Natural killer cell (primary cell): Measurements from ENCODE around the gene NIFK. TPM values are rescaled to one million over a fixed set of nuclear protein-coding genes. Genes with fewer than 3 reads are reported as not detected.
A peak's percentile ranks its signal among the peaks of the same experiment; 100 is the strongest.

ENCODE experiments used
- ATAC-seq, 3 donors: fragments of 150-1000 bp in 2 of 3; fragments of 200-7000 bp in 1 of 3; cut with Tn5 transposase; 1 replicate in 1 of 3; 2 replicates in 2 of 3; pipeline ENCODE4 v1.10.0; 2021; ENCODE audit warnings: mild to moderate bottlenecking in 2 of 3, moderate library complexity in 2 of 3
- DNase-seq, 2 donors: peaks; one replicate each; pipeline versions ENCODE4 v3.0.0 to v3.0.0-alpha.2; 2013 to 2021; ENCODE audit warnings: mixed read lengths in 1 of 2
- H3K27ac ChIP-seq: one replicate; pipeline ENCODE4 v1.5.1; 2013; ENCODE audit warnings: mild to moderate bottlenecking, low read length
- H3K27me3 ChIP-seq: one replicate; pipeline ENCODE4 v1.6.1; 2013; ENCODE audit warnings: low read length; ENCODE audit not compliant: control insufficient read depth, insufficient read depth
- H3K36me3 ChIP-seq: one replicate; pipeline ENCODE4 v1.6.1; 2013; ENCODE audit warnings: low read length; ENCODE audit not compliant: control insufficient read depth, insufficient read depth
- H3K4me1 ChIP-seq: one replicate; pipeline ENCODE4 v1.6.1; 2013; ENCODE audit warnings: low read length; ENCODE audit not compliant: control insufficient read depth, insufficient read depth
- H3K4me3 ChIP-seq: one replicate; pipeline ENCODE4 v1.5.1; 2013; ENCODE audit warnings: low read length
- H3K9me3 ChIP-seq: one replicate; pipeline ENCODE4 v1.6.1; 2013; ENCODE audit warnings: low read length; ENCODE audit not compliant: control insufficient read depth, insufficient read depth
- H3K27ac Mint-ChIP-seq, 2 donors: one replicate each; pipeline ENCODE4 v1.8.0; 2022; ENCODE audit warnings: mild to moderate bottlenecking in 2 of 2, mixed read lengths in 2 of 2, moderate library complexity in 1 of 2
- H3K27me3 Mint-ChIP-seq, 2 donors: one replicate each; pipeline ENCODE4 v1.8.0; 2022; ENCODE audit warnings: low read depth in 2 of 2, mixed read lengths in 2 of 2
- H3K36me3 Mint-ChIP-seq: one replicate; pipeline ENCODE4 v1.8.0; 2022; ENCODE audit warnings: mixed read lengths
- H3K4me1 Mint-ChIP-seq, 2 donors: one replicate each; pipeline ENCODE4 v1.8.0; 2022; ENCODE audit warnings: mixed read lengths in 2 of 2
- H3K4me3 Mint-ChIP-seq: one replicate; pipeline ENCODE4 v1.8.0; 2022; ENCODE audit warnings: mild to moderate bottlenecking, moderate library complexity, mixed read lengths
- H3K9me3 Mint-ChIP-seq, 2 donors: one replicate each; pipeline ENCODE4 v1.8.0; 2022; ENCODE audit warnings: mixed read lengths in 2 of 2
- CTCF ChIP-seq: fragments of 200-600 bp; IDR thresholded peaks from one replicate; pipeline ENCODE4 v1.8.0; 2022; ENCODE audit warnings: antibody characterized with exemption
- WGBS: methylation state at CpG from one replicate; pipeline ENCODE4 v1.1.7; 2013; ENCODE audit warnings: missing lambda C conversion rate; ENCODE audit not compliant: insufficient coverage; 5-methylcytosine and 5-hydroxymethylcytosine counted together
- intact Hi-C: fragments of 100-400 bp; cut with micrococcal nuclease; formaldehyde crosslinking; loops from one replicate; pipeline ENCODE4 v1.14.2; 2022
- total RNA-seq, 4 donors: library from RNA; stranded (reverse); fragments of 120-200 nt in 1 of 4; gene quantifications; one replicate each; pipeline versions ENCODE4 v1.2.3 to v1.2.4, GENCODE V29; 2013 to 2022

The NIFK gene
- total RNA-seq, 3 donors from 2014 or later (not counting 1 experiment from before 2014, with no cell fraction given), result 32.7 to 37.7 (median 33.5) TPM

- H3K9me3 Mint-ChIP-seq, result no peaks in the 10 kb centered on the region
- Histone ChIP-seq H3K27ac (peak overlapping the region; percentile 88), H3K27me3 (no peaks in the 10 kb centered on the region), H3K36me3 (no peaks in the 10 kb centered on the region), H3K4me1 (peaks cover 29% of the 10 kb centered on the region), H3K9me3 (no peaks in the 10 kb centered on the region), H3K4me3 (peak overlapping the region; percentile 25)
- DNase-seq, result peak; percentile 86 to 92
- H3K27ac Mint-ChIP-seq, result peak overlapping the region; percentile 97
- peaks cover 37 to 39% of the 10 kb centered on the region in 2 donors for H3K4me1 Mint-ChIP-seq
- H3K4me3 Mint-ChIP-seq, result peak overlapping the region; percentile 95
- WGBS, result 24% methylated on average over 19 of the region's 19 CpGs
- intact Hi-C loops, result loop anchor here (1.0 to 2.0 kb wide), 4 partner anchors 19 to 168 kb away; partner anchors contain the start of genes CLASP1 and NIFK
- H3K27me3 Mint-ChIP-seq, result no peaks in the 10 kb centered on the region
- no peaks in the 10 kb centered on the region for H3K36me3 Mint-ChIP-seq
- no peak for TF ChIP-seq CTCF
- ATAC-seq, result peak; percentile 86 to 95 (median 91)
These were observed 37.0 kb downstream of the NIFK start for GRCh38 chr2:121699421-121700333.

- Mint-ChIP-seq H3K27ac (peak overlapping the region; percentile 97), H3K27me3 (no peaks in the 10 kb centered on the region), H3K4me3 (peak overlapping the region; percentile 35), H3K4me1 (peaks cover 37 to 39% of the 10 kb centered on the region in 2 donors), H3K9me3 (no peaks in the 10 kb centered on the region), H3K36me3 (no peaks in the 10 kb centered on the region)
- H3K36me3 ChIP-seq, result no peaks in the 10 kb centered on the region
- no peak for DNase-seq
- TF ChIP-seq CTCF, result no peak
- no peaks in the 10 kb centered on the region for H3K9me3 ChIP-seq
- intact Hi-C loops, result loop anchor here (2.0 kb wide), 2 partner anchors 20 to 38 kb away; partner anchors contain the start of gene NIFK
- WGBS, result 91% methylated on average over 11 of the region's 11 CpGs
- peak overlapping the region; percentile 88 for H3K27ac ChIP-seq
- H3K4me3 ChIP-seq, result no peak overlapping the region
- H3K27me3 ChIP-seq, result no peaks in the 10 kb centered on the region
- ATAC-seq, result no peak
- H3K4me1 ChIP-seq, result peaks cover 29% of the 10 kb centered on the region
These were observed 38.3 kb downstream of the NIFK start for GRCh38 chr2:121698318-121698930.

- Histone ChIP-seq H3K27me3 (no peaks in the 10 kb centered on the region), H3K9me3 (no peaks in the 10 kb centered on the region), H3K4me3 (no peak overlapping the region), H3K4me1 (peaks cover 29% of the 10 kb centered on the region), H3K27ac (no peak overlapping the region), H3K36me3 (no peaks in the 10 kb centered on the region)
- Mint-ChIP-seq H3K9me3 (no peaks in the 10 kb centered on the region), H3K36me3 (no peaks in the 10 kb centered on the region), H3K4me1 (peaks cover 37 to 39% of the 10 kb centered on the region in 2 donors), H3K27me3 (no peaks in the 10 kb centered on the region), H3K27ac (peak overlapping the region; percentile 82 to 97), H3K4me3 (peak overlapping the region; percentile 62)
- WGBS, result 62% methylated on average over 4 of the region's 4 CpGs
- DNase-seq (no peak), ATAC-seq (no peak)
- intact Hi-C loops, result no loop called here
- no peak for TF ChIP-seq CTCF
These were observed 39.5 kb downstream of the NIFK start for GRCh38 chr2:121697108-121697631.
